IPS-15b (cell line): ENCODE measurements around the gene UTRN.

Source experiments
- H3K27me3 ChIP-seq: one replicate; pipeline ENCODE4 v1.6.1; 2013; ENCODE audit warnings: low read length; ENCODE audit not compliant: control insufficient read depth, insufficient read depth
- H3K36me3 ChIP-seq: one replicate; pipeline ENCODE4 v1.6.1; 2013; ENCODE audit warnings: low read length; ENCODE audit not compliant: control insufficient read depth, insufficient read depth
- H3K4me1 ChIP-seq: one replicate; pipeline ENCODE4 v1.6.1; 2013; ENCODE audit warnings: mild to moderate bottlenecking, low read length; ENCODE audit not compliant: control insufficient read depth, insufficient read depth
- H3K4me3 ChIP-seq: one replicate; pipeline ENCODE4 v1.5.1; 2013; ENCODE audit warnings: low read depth, low read length
- H3K9ac ChIP-seq: one replicate; pipeline ENCODE4 v1.6.1; 2013; ENCODE audit warnings: low read depth, mild to moderate bottlenecking, low read length
- H3K9me3 ChIP-seq: one replicate; pipeline ENCODE4 v1.6.1; 2013; ENCODE audit warnings: mild to moderate bottlenecking, low read length; ENCODE audit not compliant: control insufficient read depth, insufficient read depth

UTRN gene

GRCh38 chr6:144284783-144285547, at the start of gene UTRN:
TSS of gene UTRN (plus strand) at chr6:144285335. CDS start at chr6:144291829, 6,494 bp downstream.
- peak within 1 kb of the TSS; percentile 95 for H3K4me3 ChIP-seq
- peaks cover 6% of the 10 kb centered on the region for H3K4me1 ChIP-seq
- no peaks in the 10 kb centered on the region for H3K36me3 ChIP-seq
- H3K9ac ChIP-seq, result peak within 1 kb of the TSS; percentile 40
- H3K27me3 ChIP-seq, result peaks cover 18% of the 10 kb centered on the region
- H3K9me3 ChIP-seq, result no peaks in the 10 kb centered on the region

DNA sequence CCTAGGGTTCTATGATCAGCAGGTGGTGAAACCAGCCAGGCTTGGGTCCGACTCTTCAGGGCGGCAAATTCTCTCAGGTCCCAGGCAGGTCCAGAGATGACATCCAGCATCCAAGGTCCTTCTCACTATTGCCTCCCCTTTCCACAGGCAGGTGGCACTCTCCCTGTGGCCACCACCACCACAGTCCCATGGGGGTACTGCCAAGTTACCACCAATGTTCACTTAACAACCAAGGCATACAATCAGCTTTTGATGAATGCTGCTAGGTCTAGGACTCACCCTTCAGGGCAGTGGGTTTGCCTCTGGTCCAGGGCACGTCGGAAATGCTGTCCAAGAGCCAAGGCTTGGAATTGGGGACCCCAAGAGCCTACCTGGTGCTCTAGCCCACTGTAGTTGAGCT, 40.4 kb upstream of the UTRN start:
- no peaks in the 10 kb centered on the region for H3K9me3 ChIP-seq
- H3K36me3 ChIP-seq, result no peaks in the 10 kb centered on the region
- no peak overlapping the region for H3K9ac ChIP-seq

GRCh38 chr6:144246988-144247387, 38.1 kb upstream of the UTRN start:
- Histone ChIP-seq H3K9me3 (no peaks in the 10 kb centered on the region), H3K4me3 (no peak overlapping the region), H3K4me1 (peaks cover 4% of the 10 kb centered on the region), H3K36me3 (no peaks in the 10 kb centered on the region), H3K27me3 (no peaks in the 10 kb centered on the region), H3K9ac (no peak overlapping the region)

More for the DNA sequence above, 40.4 kb upstream of the UTRN start:
- Histone ChIP-seq H3K27me3 (no peaks in the 10 kb centered on the region), H3K4me3 (no peak overlapping the region), H3K4me1 (peaks cover 4% of the 10 kb centered on the region)

DNA sequence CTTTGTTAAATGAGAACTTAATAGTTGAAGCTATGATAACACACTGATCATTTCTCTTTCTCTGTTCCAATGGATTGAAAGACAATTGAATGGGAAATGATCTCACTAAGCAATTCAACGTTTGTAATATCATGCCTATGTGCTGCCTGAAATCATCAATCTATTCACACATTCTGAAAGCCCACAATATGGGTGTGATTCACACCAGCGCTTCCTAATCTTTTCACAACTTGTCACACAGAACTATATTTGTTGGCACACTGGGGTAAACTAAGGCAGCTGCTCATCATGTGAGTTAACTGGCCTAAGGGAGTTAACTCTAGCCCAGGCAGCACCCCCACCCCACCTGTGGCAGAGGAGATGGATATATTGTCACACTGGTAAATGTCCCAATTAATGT, 37.1 kb upstream of the UTRN start:
- no peak overlapping the region for H3K9ac ChIP-seq
- no peaks in the 10 kb centered on the region for H3K27me3 ChIP-seq
- peaks cover 4% of the 10 kb centered on the region for H3K4me1 ChIP-seq
- no peak overlapping the region for H3K4me3 ChIP-seq
- no peaks in the 10 kb centered on the region for H3K36me3 ChIP-seq
- H3K9me3 ChIP-seq, result no peaks in the 10 kb centered on the region

GRCh38 chr6:144248476-144249301, 36.4 kb upstream of the UTRN start:
- Histone ChIP-seq H3K4me3 (no peak overlapping the region), H3K4me1 (peaks cover 4% of the 10 kb centered on the region), H3K27me3 (no peaks in the 10 kb centered on the region), H3K9me3 (no peaks in the 10 kb centered on the region), H3K9ac (no peak overlapping the region), H3K36me3 (no peaks in the 10 kb centered on the region)

DNA sequence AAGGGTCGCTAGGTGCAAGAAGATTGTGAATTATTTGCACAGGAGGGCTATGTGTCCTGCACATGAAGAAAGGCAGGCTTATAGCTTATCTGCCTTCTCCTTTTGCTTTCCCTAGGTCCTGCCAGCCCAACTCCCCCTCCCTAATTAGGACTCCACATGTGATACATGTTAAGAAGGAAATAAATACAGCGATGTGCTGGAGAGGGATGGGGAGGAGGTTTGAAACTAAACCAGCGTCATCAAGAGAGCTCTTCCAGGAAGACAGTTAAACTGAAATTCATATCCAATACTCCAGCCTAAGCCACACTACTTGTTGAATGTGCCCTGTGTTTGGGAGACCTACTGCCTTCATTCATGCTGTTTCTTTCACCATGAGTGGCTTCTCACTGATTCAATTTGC, 34.9 kb upstream of the UTRN start:
- Histone ChIP-seq H3K36me3 (no peaks in the 10 kb centered on the region), H3K9ac (no peak overlapping the region), H3K4me3 (no peak overlapping the region), H3K9me3 (no peaks in the 10 kb centered on the region), H3K4me1 (peaks cover 4% of the 10 kb centered on the region), H3K27me3 (no peaks in the 10 kb centered on the region)

GRCh38 chr6:144252259-144252658, 32.9 kb upstream of the UTRN start:
- H3K27me3 ChIP-seq, result no peaks in the 10 kb centered on the region
- no peak overlapping the region for H3K9ac ChIP-seq
- no peaks in the 10 kb centered on the region for H3K36me3 ChIP-seq
- H3K9me3 ChIP-seq, result no peaks in the 10 kb centered on the region
- no peak overlapping the region for H3K4me3 ChIP-seq
- H3K4me1 ChIP-seq, result peaks cover 4% of the 10 kb centered on the region

DNA sequence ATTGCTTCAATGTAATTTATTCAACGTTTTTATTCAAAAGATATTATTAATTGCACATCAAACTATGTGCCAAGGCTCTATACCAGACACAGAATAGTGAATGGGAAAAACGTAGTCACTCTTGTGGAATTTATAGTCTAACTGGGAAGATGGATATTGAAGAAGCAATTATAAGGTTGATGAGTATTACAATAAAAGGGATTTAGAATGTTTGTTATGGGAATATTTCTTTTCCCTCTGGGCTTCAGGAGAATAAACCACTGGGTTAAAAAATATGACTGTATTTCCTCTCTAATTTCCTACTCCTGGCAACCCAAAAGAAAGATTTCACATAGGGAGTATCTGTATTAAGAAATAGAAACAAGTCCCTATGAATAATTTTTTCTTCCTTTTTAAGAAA, 25.1 kb upstream of the UTRN start:
- no peak overlapping the region for H3K4me3 ChIP-seq
- H3K9ac ChIP-seq, result no peak overlapping the region
- no peaks in the 10 kb centered on the region for H3K27me3 ChIP-seq
- peaks cover 8% of the 10 kb centered on the region for H3K4me1 ChIP-seq
- no peaks in the 10 kb centered on the region for H3K9me3 ChIP-seq
- no peaks in the 10 kb centered on the region for H3K36me3 ChIP-seq

- Histone ChIP-seq H3K9me3 (no peaks in the 10 kb centered on the region), H3K27me3 (no peaks in the 10 kb centered on the region), H3K36me3 (no peaks in the 10 kb centered on the region), H3K9ac (no peak overlapping the region), H3K4me3 (no peak overlapping the region), H3K4me1 (peaks cover 16% of the 10 kb centered on the region)
Measured at GRCh38 chr6:144262470-144263369, 22.4 kb upstream of the UTRN start.

DNA sequence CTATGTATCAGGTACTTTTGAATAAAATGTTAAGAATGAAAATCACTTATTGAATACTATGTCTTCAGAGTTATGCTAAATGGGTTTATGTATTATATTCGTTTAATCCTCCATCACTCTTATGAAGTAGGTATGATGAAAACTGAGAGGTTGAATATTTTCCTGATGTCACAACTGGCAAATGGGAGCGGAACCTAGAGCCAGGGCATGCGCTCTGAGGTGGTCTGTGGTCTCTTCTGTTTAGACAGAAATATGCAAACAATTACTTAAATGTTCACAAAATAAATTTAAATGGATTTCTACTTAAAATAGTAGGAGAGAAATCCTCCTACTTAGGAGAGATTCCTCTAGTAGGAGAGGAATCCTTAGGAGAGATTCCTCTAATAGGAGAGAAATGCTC, 21.3 kb upstream of the UTRN start:
- Histone ChIP-seq H3K9ac (no peak overlapping the region), H3K4me3 (no peak overlapping the region), H3K9me3 (no peaks in the 10 kb centered on the region), H3K27me3 (no peaks in the 10 kb centered on the region), H3K36me3 (no peaks in the 10 kb centered on the region), H3K4me1 (peaks cover 16% of the 10 kb centered on the region)

- H3K9me3 ChIP-seq, result no peaks in the 10 kb centered on the region
- no peaks in the 10 kb centered on the region for H3K36me3 ChIP-seq
- no peak overlapping the region for H3K4me3 ChIP-seq
- no peaks in the 10 kb centered on the region for H3K27me3 ChIP-seq
- peaks cover 16% of the 10 kb centered on the region for H3K4me1 ChIP-seq
- no peak overlapping the region for H3K9ac ChIP-seq
Measured at GRCh38 chr6:144264270-144265060, 20.7 kb upstream of the UTRN start.
